Liver (tissue), 9 donors: ENCODE results near the gene CD96. TPM values are rescaled to one million over a fixed set of nuclear protein-coding genes. Genes with fewer than 3 reads are reported as not detected.

Source experiments
- DNase-seq: peaks from one replicate; pipeline ENCODE4 v3.0.0-alpha.2; 2017; ENCODE audit warnings: low spot score
- H3K27ac ChIP-seq, 2 donors: one replicate each; pipeline ENCODE4 v1.7.0; 2013; ENCODE audit warnings: inconsistent platforms in 2 of 2, low read length in 2 of 2, control low read depth in 1 of 2, low read depth in 1 of 2, mild to moderate bottlenecking in 1 of 2
- H3K27me3 ChIP-seq, 4 donors: one replicate each; pipeline versions ENCODE4 v1.6.1 to v1.7.0; 2013; ENCODE audit warnings: low read length in 3 of 4, inconsistent platforms in 1 of 4, mild to moderate bottlenecking in 1 of 4, moderate library complexity in 1 of 4; ENCODE audit not compliant: control insufficient read depth in 4 of 4, insufficient read depth in 4 of 4
- H3K36me3 ChIP-seq, 4 donors: one replicate each; pipeline versions ENCODE4 v1.6.1 to v1.7.0; 2013; ENCODE audit warnings: low read length in 3 of 4, mild to moderate bottlenecking in 3 of 4, low read depth in 1 of 4, moderate library complexity in 1 of 4; ENCODE audit not compliant: control insufficient read depth in 4 of 4, insufficient read depth in 3 of 4
- H3K4me1 ChIP-seq, 4 donors: one replicate each; pipeline versions ENCODE4 v1.6.1 to v1.7.0; 2013; ENCODE audit warnings: low read length in 3 of 4, mild to moderate bottlenecking in 3 of 4, moderate library complexity in 1 of 4; ENCODE audit not compliant: control insufficient read depth in 4 of 4, insufficient read depth in 4 of 4
- H3K4me3 ChIP-seq, 3 donors: one replicate each; pipeline versions ENCODE4 v1.6.1 to v1.7.0; 2013; ENCODE audit warnings: low read length in 3 of 3, control low read depth in 1 of 3, low read depth in 1 of 3, mild to moderate bottlenecking in 1 of 3
- H3K9ac ChIP-seq, 2 donors: one replicate each; pipeline ENCODE4 v1.7.0; 2013; ENCODE audit warnings: low read length in 2 of 2, mild to moderate bottlenecking in 2 of 2, moderate library complexity in 2 of 2, control low read depth in 1 of 2, low read depth in 1 of 2
- H3K9me3 ChIP-seq, 4 donors: one replicate each; pipeline versions ENCODE4 v1.6.1 to v1.7.0; 2013; ENCODE audit warnings: low read length in 3 of 4; ENCODE audit not compliant: control insufficient read depth in 4 of 4
- CTCF ChIP-seq: fragments of 150-350 bp; IDR thresholded peaks from 2 replicates; pipeline ENCODE4 v1.5.1; 2017; ENCODE audit warnings: improper control_type of control experiment, low read depth, low read length; ENCODE audit not compliant: missing input control
- EGR1 ChIP-seq, 2 donors: IDR thresholded peaks; 2 replicates each; pipeline ENCODE4 v1.6.1; 2016 to 2018; ENCODE audit warnings: antibody characterized with exemption in 2 of 2, low read depth in 2 of 2
- FOXA1 ChIP-seq: IDR thresholded peaks from 2 replicates; pipeline ENCODE4 v1.6.1; 2016; ENCODE audit warnings: antibody characterized with exemption
- FOXA2 ChIP-seq: IDR thresholded peaks from 2 replicates; pipeline ENCODE4 v1.6.1; 2016; ENCODE audit warnings: antibody characterized with exemption
- GABPA ChIP-seq, 2 donors: IDR thresholded peaks in 1 of 2; conservative IDR thresholded peaks in 1 of 2; 2 replicates each; pipeline ENCODE4 v1.6.1; 2016; ENCODE audit warnings: antibody characterized with exemption in 2 of 2, mild to moderate bottlenecking in 1 of 2, moderate library complexity in 1 of 2
- HNF4A ChIP-seq, 2 donors: conservative IDR thresholded peaks; 2 replicates each; pipeline ENCODE4 v1.6.1; 2016; ENCODE audit warnings: antibody characterized with exemption in 2 of 2, mild to moderate bottlenecking in 2 of 2
- HNF4G ChIP-seq: IDR thresholded peaks from 2 replicates; pipeline ENCODE4 v1.6.1; 2016; ENCODE audit warnings: antibody characterized with exemption
- JUND ChIP-seq, 2 donors: IDR thresholded peaks; 2 replicates each; pipeline ENCODE4 v1.6.1; 2016; ENCODE audit warnings: antibody characterized with exemption in 2 of 2
- MAX ChIP-seq: IDR thresholded peaks from 2 replicates; pipeline ENCODE4 v1.6.1; 2016; ENCODE audit warnings: antibody characterized with exemption
- NR2F2 ChIP-seq: IDR thresholded peaks from 2 replicates; pipeline ENCODE4 v1.6.1; 2016; ENCODE audit warnings: antibody characterized with exemption
- RAD21 ChIP-seq, 2 donors: IDR thresholded peaks; 2 replicates each; pipeline ENCODE4 v1.6.1; 2016; ENCODE audit warnings: antibody characterized with exemption in 2 of 2, mild to moderate bottlenecking in 2 of 2
- RXRA ChIP-seq, 2 donors: IDR thresholded peaks; 2 replicates each; pipeline ENCODE4 v1.6.1; 2017 to 2018; ENCODE audit warnings: antibody characterized with exemption in 2 of 2, mild to moderate bottlenecking in 1 of 2
- SP1 ChIP-seq: IDR thresholded peaks from 2 replicates; pipeline ENCODE4 v1.6.1; 2018; ENCODE audit warnings: antibody characterized with exemption, mild to moderate bottlenecking
- TAF1 ChIP-seq: conservative IDR thresholded peaks from 2 replicates; pipeline ENCODE4 v1.6.1; 2016; ENCODE audit warnings: antibody characterized with exemption, mild to moderate bottlenecking
- YY1 ChIP-seq: IDR thresholded peaks from 2 replicates; pipeline ENCODE4 v1.6.1; 2016; ENCODE audit warnings: antibody characterized with exemption, mild to moderate bottlenecking
- WGBS: extraction: QIAGEN DNeasy Blood & Tissue Kit; methylation state at CpG from one replicate; pipeline ENCODE4 v1.1.7; 2013; 5-methylcytosine and 5-hydroxymethylcytosine counted together
- polyA plus RNA-seq, 2 donors: library from polyadenylated mRNA; stranded (reverse) in 1 of 2; unstranded in 1 of 2; fragments of 200-250 nt in 1 of 2; fragments of >200 nt in 1 of 2; fragmentation: Nextera tagmentation in 1 of 2; extraction: Ambion mirVana in 1 of 2; gene quantifications; one replicate each; pipeline versions ENCODE4 v1.2.1 to v1.2.3, GENCODE V29; 2013 to 2015
- total RNA-seq, 2 donors: library from RNA; depleted of rRNA; stranded (reverse); fragments of >200 nt; gene quantifications; one replicate each; pipeline ENCODE4 v1.2.3, GENCODE V29; 2014
- TF ChIP-seq, protein P1 (sequence below): IDR thresholded peaks from 2 replicates; pipeline ENCODE4 v1.6.1; 2016; ENCODE audit warnings: antibody characterized with exemption, mild to moderate bottlenecking
- TF ChIP-seq, protein P2 (sequence below): IDR thresholded peaks from 2 replicates; pipeline ENCODE4 v1.6.1; 2016; ENCODE audit warnings: antibody characterized with exemption
- TF ChIP-seq, protein P3 (sequence below): IDR thresholded peaks from 2 replicates; pipeline ENCODE4 v1.6.1; 2016; ENCODE audit warnings: antibody characterized with exemption
- donor health status: healthy.
- donor health status: healthy.
- donor health status: healthy.
- donor health status: healthy.
- donor health status: healthy.

The CD96 gene
- total and polyA plus RNA-seq, 4 donors, result 0.46 to 2.7 (median 0.92) TPM

DNA sequence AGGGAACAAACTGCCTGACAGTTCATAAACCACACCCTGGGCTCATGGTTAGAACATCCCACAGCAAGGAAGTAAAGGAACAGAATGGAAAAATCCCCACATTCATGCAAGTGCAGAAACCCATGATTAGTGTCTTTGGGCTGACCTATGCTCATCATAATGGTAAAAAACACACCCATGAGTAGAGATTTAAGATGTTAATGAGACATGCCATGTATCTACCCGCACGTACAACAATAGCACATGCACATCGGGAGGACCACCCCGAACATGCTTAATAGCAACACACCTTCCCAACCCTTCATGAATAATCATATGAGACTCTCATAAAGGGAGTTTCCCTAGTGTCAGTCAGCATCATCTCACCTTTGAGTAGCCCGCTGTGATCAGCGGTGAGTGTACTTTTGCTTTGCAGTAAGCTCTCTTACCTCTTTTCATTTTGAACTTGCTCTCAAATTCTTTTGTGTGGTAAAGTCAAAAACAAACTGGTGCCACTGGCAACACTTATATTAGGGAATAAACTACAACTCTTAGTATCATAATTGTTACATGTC, 30.0 kb downstream of the CD96 start:
- 92% methylated on average over 6 of the region's 6 CpGs for WGBS

More for the DNA sequence above, 30.0 kb downstream of the CD96 start:
- Histone ChIP-seq H3K4me3 (no peak overlapping the region), H3K4me1 (no peaks in the 10 kb centered on the region), H3K27ac (no peak overlapping the region), H3K9me3 (no peaks in the 10 kb centered on the region), H3K36me3 (no peaks in the 10 kb centered on the region), H3K27me3 (no peaks in the 10 kb centered on the region), H3K9ac (no peak overlapping the region)
- TF ChIP-seq CTCF (no peak), TAF1 (no peak), GABPA (IDR thresholded peaks at IDR 0.05 in 1 of 2, conservative IDR thresholded peaks at IDR 0.05 in 1 of 2) (no peak), YY1 (no peak), FOXA1 (no peak), RXRA (IDR thresholded peaks at IDR 0.05) (no peak), EGR1 (IDR thresholded peaks at IDR 0.05; ENCODE audit: low read depth in 2 of 2) (no peak), HNF4A (conservative IDR thresholded peaks at IDR 0.05) (no peak), JUND (IDR thresholded peaks at IDR 0.05) (no peak), FOXA2 (no peak), RAD21 (IDR thresholded peaks at IDR 0.05) (no peak), MAX (no peak), HNF4G (no peak), NR2F2 (no peak), SP1 (no peak)
- TF ChIP-seq, protein P1, sequence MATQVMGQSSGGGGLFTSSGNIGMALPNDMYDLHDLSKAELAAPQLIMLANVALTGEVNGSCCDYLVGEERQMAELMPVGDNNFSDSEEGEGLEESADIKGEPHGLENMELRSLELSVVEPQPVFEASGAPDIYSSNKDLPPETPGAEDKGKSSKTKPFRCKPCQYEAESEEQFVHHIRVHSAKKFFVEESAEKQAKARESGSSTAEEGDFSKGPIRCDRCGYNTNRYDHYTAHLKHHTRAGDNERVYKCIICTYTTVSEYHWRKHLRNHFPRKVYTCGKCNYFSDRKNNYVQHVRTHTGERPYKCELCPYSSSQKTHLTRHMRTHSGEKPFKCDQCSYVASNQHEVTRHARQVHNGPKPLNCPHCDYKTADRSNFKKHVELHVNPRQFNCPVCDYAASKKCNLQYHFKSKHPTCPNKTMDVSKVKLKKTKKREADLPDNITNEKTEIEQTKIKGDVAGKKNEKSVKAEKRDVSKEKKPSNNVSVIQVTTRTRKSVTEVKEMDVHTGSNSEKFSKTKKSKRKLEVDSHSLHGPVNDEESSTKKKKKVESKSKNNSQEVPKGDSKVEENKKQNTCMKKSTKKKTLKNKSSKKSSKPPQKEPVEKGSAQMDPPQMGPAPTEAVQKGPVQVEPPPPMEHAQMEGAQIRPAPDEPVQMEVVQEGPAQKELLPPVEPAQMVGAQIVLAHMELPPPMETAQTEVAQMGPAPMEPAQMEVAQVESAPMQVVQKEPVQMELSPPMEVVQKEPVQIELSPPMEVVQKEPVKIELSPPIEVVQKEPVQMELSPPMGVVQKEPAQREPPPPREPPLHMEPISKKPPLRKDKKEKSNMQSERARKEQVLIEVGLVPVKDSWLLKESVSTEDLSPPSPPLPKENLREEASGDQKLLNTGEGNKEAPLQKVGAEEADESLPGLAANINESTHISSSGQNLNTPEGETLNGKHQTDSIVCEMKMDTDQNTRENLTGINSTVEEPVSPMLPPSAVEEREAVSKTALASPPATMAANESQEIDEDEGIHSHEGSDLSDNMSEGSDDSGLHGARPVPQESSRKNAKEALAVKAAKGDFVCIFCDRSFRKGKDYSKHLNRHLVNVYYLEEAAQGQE, result no peak
- TF ChIP-seq, protein P2, sequence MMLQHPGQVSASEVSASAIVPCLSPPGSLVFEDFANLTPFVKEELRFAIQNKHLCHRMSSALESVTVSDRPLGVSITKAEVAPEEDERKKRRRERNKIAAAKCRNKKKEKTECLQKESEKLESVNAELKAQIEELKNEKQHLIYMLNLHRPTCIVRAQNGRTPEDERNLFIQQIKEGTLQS, result no peak
- TF ChIP-seq, protein P3, sequence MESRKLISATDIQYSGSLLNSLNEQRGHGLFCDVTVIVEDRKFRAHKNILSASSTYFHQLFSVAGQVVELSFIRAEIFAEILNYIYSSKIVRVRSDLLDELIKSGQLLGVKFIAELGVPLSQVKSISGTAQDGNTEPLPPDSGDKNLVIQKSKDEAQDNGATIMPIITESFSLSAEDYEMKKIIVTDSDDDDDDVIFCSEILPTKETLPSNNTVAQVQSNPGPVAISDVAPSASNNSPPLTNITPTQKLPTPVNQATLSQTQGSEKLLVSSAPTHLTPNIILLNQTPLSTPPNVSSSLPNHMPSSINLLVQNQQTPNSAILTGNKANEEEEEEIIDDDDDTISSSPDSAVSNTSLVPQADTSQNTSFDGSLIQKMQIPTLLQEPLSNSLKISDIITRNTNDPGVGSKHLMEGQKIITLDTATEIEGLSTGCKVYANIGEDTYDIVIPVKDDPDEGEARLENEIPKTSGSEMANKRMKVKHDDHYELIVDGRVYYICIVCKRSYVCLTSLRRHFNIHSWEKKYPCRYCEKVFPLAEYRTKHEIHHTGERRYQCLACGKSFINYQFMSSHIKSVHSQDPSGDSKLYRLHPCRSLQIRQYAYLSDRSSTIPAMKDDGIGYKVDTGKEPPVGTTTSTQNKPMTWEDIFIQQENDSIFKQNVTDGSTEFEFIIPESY, result no peak
- DNase-seq, result no peak
